Measurements from ENCODE around the gene OXCT1. TPM values are rescaled to one million over a fixed set of nuclear protein-coding genes. Genes with fewer than 3 reads are reported as not detected.

OXCT1 gene
- total and polyA plus RNA-seq, 12 donors: 3.3 to 31.9 (median 11.9) TPM

- H3K4me1 ChIP-seq (replicated peaks in 1 of 2): no peaks in the 10 kb centered on the region
- H3K27me3 ChIP-seq: no peaks in the 10 kb centered on the region
- no peak overlapping the region for H3K4me3 ChIP-seq
- WGBS, 4 donors: 89 to 97% (median 93%) methylated on average over 2 of the region's 2 CpGs
- no peaks in the 10 kb centered on the region for H3K9me3 ChIP-seq (replicated peaks in 1 of 3)
- intact Hi-C loops (cut with DNase I): no loop called here
- H3K36me3 ChIP-seq (replicated peaks in 1 of 2): no peaks in the 10 kb centered on the region
- TF ChIP-seq CTCF (IDR thresholded peaks at IDR 0.05): no peak
- TF ChIP-seq POLR2A (IDR thresholded peaks at IDR 0.05): no peak
- H3K27ac ChIP-seq: no peak overlapping the region
- DNase-seq: no peak
These were observed 13.7 kb upstream of the OXCT1 start for GRCh38 chr5:41883936-41884335.

GRCh38 chr5:41883243-41883642 is 13.0 kb upstream of the OXCT1 start:
- Histone ChIP-seq H3K27ac (no peak overlapping the region), H3K4me3 (no peak overlapping the region), H3K4me1 (replicated peaks in 1 of 2) (no peaks in the 10 kb centered on the region), H3K9me3 (replicated peaks in 1 of 3) (no peaks in the 10 kb centered on the region), H3K36me3 (replicated peaks in 1 of 2) (no peaks in the 10 kb centered on the region), H3K27me3 (no peaks in the 10 kb centered on the region)
- 69 to 83% (median 76%) methylated on average over 3 of the region's 3 CpGs for WGBS, 4 donors
- TF ChIP-seq POLR2A (IDR thresholded peaks at IDR 0.05) (no peak), CTCF (IDR thresholded peaks at IDR 0.05) (no peak)
- intact Hi-C loops (cut with DNase I): no loop called here
- no peak for DNase-seq

GRCh38 chr5:41882765-41883164 is 12.5 kb upstream of the OXCT1 start:
- no peaks in the 10 kb centered on the region for H3K9me3 ChIP-seq (replicated peaks in 1 of 3)
- H3K27ac ChIP-seq: no peak overlapping the region
- intact Hi-C loops (cut with DNase I): no loop called here
- H3K27me3 ChIP-seq: no peaks in the 10 kb centered on the region
- DNase-seq: no peak
- no peaks in the 10 kb centered on the region for H3K4me1 ChIP-seq (replicated peaks in 1 of 2)
- H3K36me3 ChIP-seq (replicated peaks in 1 of 2): no peaks in the 10 kb centered on the region
- TF ChIP-seq CTCF (IDR thresholded peaks at IDR 0.05) (no peak), POLR2A (IDR thresholded peaks at IDR 0.05) (no peak)
- WGBS, 4 donors: 82 to 86% (median 83%) methylated on average over 5 of the region's 5 CpGs
- H3K4me3 ChIP-seq: no peak overlapping the region

- no peak overlapping the region for H3K4me3 ChIP-seq
- no peak for DNase-seq
- no peaks in the 10 kb centered on the region for H3K9me3 ChIP-seq (replicated peaks in 1 of 3)
- H3K36me3 ChIP-seq (replicated peaks in 1 of 2): no peaks in the 10 kb centered on the region
- H3K4me1 ChIP-seq (replicated peaks in 1 of 2): no peaks in the 10 kb centered on the region
- no peak overlapping the region for H3K27ac ChIP-seq
- intact Hi-C loops (cut with DNase I): no loop called here
- 90 to 93% (median 91%) methylated on average over 3 of the region's 3 CpGs for WGBS, 4 donors
- no peaks in the 10 kb centered on the region for H3K27me3 ChIP-seq
- TF ChIP-seq CTCF (IDR thresholded peaks at IDR 0.05) (no peak), POLR2A (IDR thresholded peaks at IDR 0.05) (no peak)
These were observed 8.6 kb upstream of the OXCT1 start for GRCh38 chr5:41878643-41879478.
